ENCODE measurements around the gene SEMA5A.

GRCh38 chr5:9394221-9394620 is 151.7 kb downstream of the SEMA5A start:
- TF ChIP-seq EZH2 (IDR thresholded peaks at IDR 0.05; ENCODE audit: borderline replicate concordance, insufficient read depth, low read length, poor library complexity, severe bottlenecking) (no peak), CTCF (IDR thresholded peaks at IDR 0.05; ENCODE audit: poor library complexity, severe bottlenecking) (no peak), POLR2AphosphoS5 (IDR thresholded peaks at IDR 0.05) (no peak), REST (IDR thresholded peaks at IDR 0.05; ENCODE audit: borderline replicate concordance) (no peak), EP300 (conservative IDR thresholded peaks at IDR 0.05; ENCODE audit: poor library complexity, severe bottlenecking) (no peak), RAD21 (conservative IDR thresholded peaks at IDR 0.05) (no peak), TAF1 (IDR thresholded peaks at IDR 0.05; ENCODE audit: low read depth) (no peak)
